WERI-Rb-1 (cell line): Measurements from ENCODE around the gene MAP1LC3B2.
A peak's percentile ranks its signal among the peaks of the same experiment; 100 is the strongest.

Source experiments
- DNase-seq: peaks from one replicate; pipeline ENCODE4 v3.0.0-alpha.2; 2020
- H3K27ac ChIP-seq: fragments of 250-450 bp; sonication (Bioruptor Pico); 2 replicates; pipeline ENCODE4 v1.5.1; 2020; ENCODE audit warnings: mild to moderate bottlenecking, moderate library complexity
- H3K27me3 ChIP-seq: fragments of 250-450 bp; sonication (Bioruptor Pico); 2 replicates; pipeline ENCODE4 v1.5.1; 2021; ENCODE audit warnings: mild to moderate bottlenecking, low read depth, moderate library complexity; ENCODE audit not compliant: insufficient read depth, severe bottlenecking
- H3K36me3 ChIP-seq: fragments of 250-450 bp; sonication (Bioruptor Pico); 2 replicates; pipeline ENCODE4 v1.5.1; 2020; ENCODE audit warnings: mild to moderate bottlenecking, moderate library complexity
- H3K4me3 ChIP-seq: 2 replicates; pipeline ENCODE4 v1.5.1; 2011; ENCODE audit warnings: low read depth, mild to moderate bottlenecking, control low read depth, low read length
- H3K9me3 ChIP-seq: fragments of 250-450 bp; sonication (Bioruptor Pico); 2 replicates; pipeline ENCODE4 v1.5.1; 2021; ENCODE audit warnings: mild to moderate bottlenecking, moderate library complexity; ENCODE audit not compliant: severe bottlenecking
- CTCF ChIP-seq: IDR thresholded peaks from 2 replicates; pipeline ENCODE4 v1.5.1; 2011; ENCODE audit warnings: low read depth, mild to moderate bottlenecking, control low read depth, inconsistent platforms, low read length

Gene MAP1LC3B2

DNA sequence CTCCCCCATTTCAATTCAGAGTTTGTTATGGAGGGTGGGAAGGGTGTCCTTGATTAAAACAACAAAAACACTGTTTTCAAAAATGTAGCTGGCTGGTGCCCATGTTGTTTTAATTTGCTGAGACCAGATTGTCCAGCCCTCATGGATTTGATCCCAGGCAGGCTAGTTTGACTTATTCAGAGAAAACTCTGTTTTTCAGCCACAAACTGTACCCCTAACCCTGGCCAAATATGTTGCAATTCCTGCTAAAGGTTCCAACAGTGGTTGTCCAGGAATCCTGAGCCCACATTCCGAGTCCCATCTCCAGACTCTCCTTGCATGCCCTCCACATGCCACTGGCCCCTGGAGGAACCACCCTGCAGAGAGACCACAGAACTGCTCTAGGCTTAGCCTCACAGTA, 36.0 kb downstream of the MAP1LC3B2 start:
- H3K9me3 ChIP-seq: no peaks in the 10 kb centered on the region
- no peak overlapping the region for H3K27ac ChIP-seq

GRCh38 chr12:116595672-116596071, 36.5 kb downstream of the MAP1LC3B2 start:
- no peak overlapping the region for H3K4me3 ChIP-seq
- no peaks in the 10 kb centered on the region for H3K27me3 ChIP-seq
- DNase-seq: no peak
- H3K36me3 ChIP-seq: no peaks in the 10 kb centered on the region
- H3K9me3 ChIP-seq: no peaks in the 10 kb centered on the region
- no peak for TF ChIP-seq CTCF
- no peak overlapping the region for H3K27ac ChIP-seq

More for the DNA sequence above, 36.0 kb downstream of the MAP1LC3B2 start:
- H3K27me3 ChIP-seq: no peaks in the 10 kb centered on the region
- H3K4me3 ChIP-seq: no peak overlapping the region
- H3K36me3 ChIP-seq: no peaks in the 10 kb centered on the region
- no peak for DNase-seq
- TF ChIP-seq CTCF: no peak

DNA sequence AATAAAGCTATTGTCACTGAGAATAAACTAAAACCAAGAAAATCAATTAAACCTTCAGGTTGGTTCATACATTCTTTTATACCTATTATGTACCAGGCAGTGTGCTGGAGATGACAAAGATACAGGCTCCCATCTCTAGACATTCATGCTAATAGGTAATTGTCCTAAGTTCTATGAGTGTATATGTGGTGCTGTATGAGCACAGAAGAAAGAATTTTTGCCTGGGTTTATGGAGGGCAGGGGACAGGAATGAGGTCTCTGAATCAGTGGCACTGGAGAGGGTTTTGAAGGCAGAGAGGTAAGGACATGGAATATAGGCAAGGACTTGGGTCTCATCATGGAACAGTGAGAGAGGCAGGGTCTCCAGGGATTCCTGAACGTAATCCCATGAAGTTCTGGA, 38.7 kb downstream of the MAP1LC3B2 start:
- Histone ChIP-seq H3K27ac (no peak overlapping the region), H3K4me3 (no peak overlapping the region), H3K9me3 (no peaks in the 10 kb centered on the region), H3K36me3 (no peaks in the 10 kb centered on the region), H3K27me3 (no peaks in the 10 kb centered on the region)
- no peak for TF ChIP-seq CTCF
- no peak for DNase-seq

- TF ChIP-seq CTCF: no peak
- H3K4me3 ChIP-seq: no peak overlapping the region
- H3K36me3 ChIP-seq: no peaks in the 10 kb centered on the region
- H3K9me3 ChIP-seq: no peaks in the 10 kb centered on the region
- DNase-seq: no peak
- no peaks in the 10 kb centered on the region for H3K27me3 ChIP-seq
- no peak overlapping the region for H3K27ac ChIP-seq
Measured at GRCh38 chr12:116598311-116599284, 39.4 kb downstream of the MAP1LC3B2 start.

- peak; percentile 75 for TF ChIP-seq CTCF
- H3K27ac ChIP-seq: no peak overlapping the region
- H3K27me3 ChIP-seq: no peaks in the 10 kb centered on the region
- H3K4me3 ChIP-seq: no peak overlapping the region
- H3K36me3 ChIP-seq: no peaks in the 10 kb centered on the region
- DNase-seq: peak; percentile 74
- H3K9me3 ChIP-seq: no peaks in the 10 kb centered on the region
Measured at GRCh38 chr12:116599285-116600136, 40.3 kb downstream of the MAP1LC3B2 start.
